OCI-LY7 (cell line): ENCODE results near the gene ITPA.

Experiments
- EZH2phosphoT487 ChIP-seq: fragments of 200-600 bp; sonication (generic); IDR thresholded peaks from 2 replicates; pipeline ENCODE4 v1.6.1; 2018; ENCODE audit warnings: low read depth, borderline replicate concordance, mild to moderate bottlenecking, mixed run types, antibody characterized with exemption, low read length, moderate library complexity, mixed read lengths
- TF ChIP-seq, protein P1 (sequence below): fragments of 200-600 bp; sonication (generic); conservative IDR thresholded peaks from 2 replicates; pipeline ENCODE4 v1.5.1; 2014; ENCODE audit warnings: mild to moderate bottlenecking, antibody characterized with exemption, low read length, moderate library complexity, mixed read lengths

DNA sequence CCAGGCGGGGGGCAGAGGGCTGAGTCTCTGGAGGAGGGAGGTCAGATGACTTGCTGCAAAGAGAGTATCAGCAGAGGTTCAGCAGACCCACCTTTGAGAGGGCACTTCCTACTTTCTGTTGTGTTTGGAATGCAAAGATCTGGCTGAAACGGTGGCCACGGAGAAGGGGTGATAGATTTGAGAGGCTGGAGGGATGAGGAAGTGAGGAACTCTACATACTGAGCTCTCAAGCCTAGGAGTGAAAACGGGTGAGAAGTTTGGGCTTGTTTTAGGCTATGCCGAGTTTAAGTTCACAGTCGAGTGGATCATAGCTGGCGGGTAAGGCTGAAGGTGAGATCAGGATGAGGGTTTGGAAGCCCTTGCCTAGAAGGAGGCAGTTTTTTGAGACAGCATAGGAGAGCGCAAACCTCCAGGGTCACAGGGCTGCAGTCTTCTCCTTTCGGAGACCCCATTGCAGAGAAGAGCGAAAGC lies 477 bp upstream of the ITPA start:
- TF ChIP-seq, protein P1, sequence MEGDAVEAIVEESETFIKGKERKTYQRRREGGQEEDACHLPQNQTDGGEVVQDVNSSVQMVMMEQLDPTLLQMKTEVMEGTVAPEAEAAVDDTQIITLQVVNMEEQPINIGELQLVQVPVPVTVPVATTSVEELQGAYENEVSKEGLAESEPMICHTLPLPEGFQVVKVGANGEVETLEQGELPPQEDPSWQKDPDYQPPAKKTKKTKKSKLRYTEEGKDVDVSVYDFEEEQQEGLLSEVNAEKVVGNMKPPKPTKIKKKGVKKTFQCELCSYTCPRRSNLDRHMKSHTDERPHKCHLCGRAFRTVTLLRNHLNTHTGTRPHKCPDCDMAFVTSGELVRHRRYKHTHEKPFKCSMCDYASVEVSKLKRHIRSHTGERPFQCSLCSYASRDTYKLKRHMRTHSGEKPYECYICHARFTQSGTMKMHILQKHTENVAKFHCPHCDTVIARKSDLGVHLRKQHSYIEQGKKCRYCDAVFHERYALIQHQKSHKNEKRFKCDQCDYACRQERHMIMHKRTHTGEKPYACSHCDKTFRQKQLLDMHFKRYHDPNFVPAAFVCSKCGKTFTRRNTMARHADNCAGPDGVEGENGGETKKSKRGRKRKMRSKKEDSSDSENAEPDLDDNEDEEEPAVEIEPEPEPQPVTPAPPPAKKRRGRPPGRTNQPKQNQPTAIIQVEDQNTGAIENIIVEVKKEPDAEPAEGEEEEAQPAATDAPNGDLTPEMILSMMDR, result no peak
- TF ChIP-seq EZH2phosphoT487, result no peak
